Measurements from ENCODE around the gene SHB.

- TF ChIP-seq CTCF (IDR thresholded peaks at IDR 0.05) (no peak), POLR2AphosphoS5 (IDR thresholded peaks at IDR 0.05) (no peak)
Observed at GRCh38 chr9:38106488-38106887, 37.5 kb upstream of the SHB start.
